ENCODE results near the gene ROPN1B.

Gene ROPN1B

GRCh38 chr3:126026277-126026751, 57.3 kb downstream of the ROPN1B start:
- Mint-ChIP-seq H3K27me3 (no peaks in the 10 kb centered on the region), H3K9me3 (peaks cover 18% of the 10 kb centered on the region), H3K36me3 (ENCODE audit: low read depth) (peaks cover 43% of the 10 kb centered on the region), H3K4me1 (ENCODE audit: low read depth) (peaks cover 6% of the 10 kb centered on the region), H3K27ac (no peak overlapping the region), H3K4me3 (no peak overlapping the region)

- no peak overlapping the region for H3K27ac Mint-ChIP-seq
- H3K36me3 Mint-ChIP-seq (ENCODE audit: low read depth) = peaks cover 48% of the 10 kb centered on the region
- H3K27me3 Mint-ChIP-seq = no peaks in the 10 kb centered on the region
- peaks cover 18% of the 10 kb centered on the region for H3K9me3 Mint-ChIP-seq
- H3K4me1 Mint-ChIP-seq (ENCODE audit: low read depth) = peaks cover 6% of the 10 kb centered on the region
- H3K4me3 Mint-ChIP-seq = no peak overlapping the region
Observed at GRCh38 chr3:126026761-126027160, 57.8 kb downstream of the ROPN1B start.

- Mint-ChIP-seq H3K9me3 (peaks cover 18% of the 10 kb centered on the region), H3K4me3 (no peak overlapping the region), H3K4me1 (ENCODE audit: low read depth) (peaks cover 6% of the 10 kb centered on the region), H3K27me3 (no peaks in the 10 kb centered on the region), H3K27ac (no peak overlapping the region), H3K36me3 (ENCODE audit: low read depth) (peaks cover 58% of the 10 kb centered on the region)
Observed at GRCh38 chr3:126028096-126028495, 59.1 kb downstream of the ROPN1B start.

GRCh38 chr3:126029241-126029640, 60.3 kb downstream of the ROPN1B start:
- H3K36me3 Mint-ChIP-seq (ENCODE audit: low read depth) = peaks cover 62% of the 10 kb centered on the region
- no peaks in the 10 kb centered on the region for H3K27me3 Mint-ChIP-seq
- peaks cover 18% of the 10 kb centered on the region for H3K9me3 Mint-ChIP-seq
- no peak overlapping the region for H3K27ac Mint-ChIP-seq
- peaks cover 6% of the 10 kb centered on the region for H3K4me1 Mint-ChIP-seq (ENCODE audit: low read depth)
- H3K4me3 Mint-ChIP-seq = no peak overlapping the region

- Mint-ChIP-seq H3K27ac (no peak overlapping the region), H3K4me3 (no peak overlapping the region), H3K36me3 (ENCODE audit: low read depth) (peaks cover 66% of the 10 kb centered on the region), H3K27me3 (no peaks in the 10 kb centered on the region), H3K4me1 (ENCODE audit: low read depth) (peaks cover 6% of the 10 kb centered on the region), H3K9me3 (peaks cover 18% of the 10 kb centered on the region)
Observed at GRCh38 chr3:126030455-126030854, 61.5 kb downstream of the ROPN1B start.

GRCh38 chr3:126031981-126032471, 63.0 kb downstream of the ROPN1B start:
- Mint-ChIP-seq H3K9me3 (peaks cover 18% of the 10 kb centered on the region), H3K4me3 (no peak overlapping the region), H3K4me1 (ENCODE audit: low read depth) (no peaks in the 10 kb centered on the region), H3K27me3 (no peaks in the 10 kb centered on the region), H3K27ac (no peak overlapping the region), H3K36me3 (ENCODE audit: low read depth) (peaks cover 67% of the 10 kb centered on the region)
